WTC11 (cell line): Measurements from ENCODE around the gene TMEM178B. TPM values are rescaled to one million over a fixed set of nuclear protein-coding genes. Genes with fewer than 3 reads are reported as not detected.

ENCODE experiments used
- ATAC-seq: fragments of 200-7000 bp; cut with Tn5 transposase; 2 replicates; pipeline ENCODE4 v1.10.0; 2021; ENCODE audit warnings: mild to moderate bottlenecking, moderate library complexity
- CTCF ChIA-PET: fragments of 300-600 bp; sonication (Branson Sonifier 250); formaldehyde crosslinking; loops from one replicate; lab custom pipeline; 2021; ENCODE audit warnings: antibody characterized with exemption; lab: Charles Lee
- POLR2A ChIA-PET: fragments of 350-600 bp; sonication (Branson Sonifier 250); formaldehyde crosslinking; loops from one replicate; lab custom pipeline; 2021; ENCODE audit warnings: antibody characterized with exemption; lab: Charles Lee
- DNase-seq: peaks from one replicate; pipeline ENCODE4 v3.0.0; 2021; ENCODE audit warnings: low spot score
- H3K27ac Mint-ChIP-seq: 2 replicates; pipeline ENCODE4 v1.8.0; 2021; ENCODE audit warnings: mixed read lengths
- H3K27me3 Mint-ChIP-seq: 2 replicates; pipeline ENCODE4 v1.8.0; 2021; ENCODE audit warnings: low read depth, mild to moderate bottlenecking, moderate library complexity, mixed read lengths
- H3K36me3 Mint-ChIP-seq: 2 replicates; pipeline ENCODE4 v1.8.0; 2021; ENCODE audit warnings: mixed read lengths
- H3K4me1 Mint-ChIP-seq: 2 replicates; pipeline ENCODE4 v1.8.0; 2022; ENCODE audit warnings: mixed read lengths
- H3K4me3 Mint-ChIP-seq: 2 replicates; pipeline ENCODE4 v1.8.0; 2021; ENCODE audit warnings: mild to moderate bottlenecking, moderate library complexity, mixed read lengths
- H3K9me3 Mint-ChIP-seq: 2 replicates; pipeline ENCODE4 v1.8.0; 2021; ENCODE audit warnings: mixed read lengths
- ARID4B ChIP-seq: sonication (generic); formaldehyde crosslinking; IDR thresholded peaks from 2 replicates; pipeline ENCODE4 v1.8.0; 2023; ENCODE audit warnings: missing genetic modification reagents, mild to moderate bottlenecking, borderline replicate concordance
- CREB1 ChIP-seq: sonication (generic); formaldehyde crosslinking; IDR thresholded peaks from 2 replicates; pipeline ENCODE4 v1.8.0; 2023; ENCODE audit warnings: mild to moderate bottlenecking, missing genetic modification reagents
- CTCF ChIP-seq: fragments of 200-600 bp; IDR thresholded peaks from 2 replicates; pipeline ENCODE4 v1.8.0; 2022; ENCODE audit warnings: antibody characterized with exemption
- ETV6 ChIP-seq: sonication (generic); formaldehyde crosslinking; IDR thresholded peaks from 2 replicates; pipeline ENCODE4 v1.8.1; 2022; ENCODE audit warnings: mild to moderate bottlenecking, missing genetic modification reagents
- FOXP1 ChIP-seq: sonication (generic); formaldehyde crosslinking; IDR thresholded peaks from 2 replicates; pipeline ENCODE4 v1.8.0; 2022; ENCODE audit warnings: missing genetic modification reagents, mild to moderate bottlenecking, moderate library complexity, borderline replicate concordance
- IRF1 ChIP-seq: sonication (generic); formaldehyde crosslinking; IDR thresholded peaks from 2 replicates; pipeline ENCODE4 v1.8.0; 2023; ENCODE audit warnings: missing genetic modification reagents
- MXD4 ChIP-seq: fragments of 250-450 bp; sonication (Bioruptor Pico); IDR thresholded peaks from 2 replicates; pipeline ENCODE4 v1.8.0; 2021; ENCODE audit warnings: mild to moderate bottlenecking, moderate library complexity, borderline replicate concordance
- NR2C2 ChIP-seq: sonication (generic); formaldehyde crosslinking; IDR thresholded peaks from 2 replicates; pipeline ENCODE4 v1.8.0; 2022; ENCODE audit warnings: mild to moderate bottlenecking, missing genetic modification reagents
- TEAD1 ChIP-seq: sonication (generic); formaldehyde crosslinking; IDR thresholded peaks from 2 replicates; pipeline ENCODE4 v1.8.0; 2022; ENCODE audit warnings: mild to moderate bottlenecking, missing genetic modification reagents
- ZNF232 ChIP-seq: sonication (generic); formaldehyde crosslinking; IDR thresholded peaks from 2 replicates; pipeline ENCODE4 v1.8.0; 2022; ENCODE audit warnings: mild to moderate bottlenecking, missing genetic modification reagents
- ZNF263 ChIP-seq: sonication (generic); formaldehyde crosslinking; IDR thresholded peaks from 2 replicates; pipeline ENCODE4 v1.8.1; 2022; ENCODE audit warnings: low read depth, mild to moderate bottlenecking, moderate library complexity, missing genetic modification reagents
- total RNA-seq: library from RNA; stranded (reverse); gene quantifications from 3 replicates; pipeline ENCODE4 v1.2.3, GENCODE V29; 2021
- TF ChIP-seq, protein P1 (sequence below): sonication (generic); formaldehyde crosslinking; IDR thresholded peaks from 2 replicates; pipeline ENCODE4 v1.8.0; 2022; ENCODE audit warnings: mild to moderate bottlenecking, missing genetic modification reagents
- TF ChIP-seq, protein P2 (sequence below): sonication (generic); formaldehyde crosslinking; IDR thresholded peaks from 2 replicates; pipeline ENCODE4 v1.8.1; 2022; ENCODE audit warnings: low read depth, mild to moderate bottlenecking, moderate library complexity, missing genetic modification reagents, borderline replicate concordance
- TF ChIP-seq, protein P3 (sequence below): sonication (generic); formaldehyde crosslinking; IDR thresholded peaks from 2 replicates; pipeline ENCODE4 v1.8.1; 2023; ENCODE audit warnings: mild to moderate bottlenecking, missing genetic modification reagents

The TMEM178B gene
- total RNA-seq, 1 experiment from 2014 or later, result 20.4 TPM

DNA sequence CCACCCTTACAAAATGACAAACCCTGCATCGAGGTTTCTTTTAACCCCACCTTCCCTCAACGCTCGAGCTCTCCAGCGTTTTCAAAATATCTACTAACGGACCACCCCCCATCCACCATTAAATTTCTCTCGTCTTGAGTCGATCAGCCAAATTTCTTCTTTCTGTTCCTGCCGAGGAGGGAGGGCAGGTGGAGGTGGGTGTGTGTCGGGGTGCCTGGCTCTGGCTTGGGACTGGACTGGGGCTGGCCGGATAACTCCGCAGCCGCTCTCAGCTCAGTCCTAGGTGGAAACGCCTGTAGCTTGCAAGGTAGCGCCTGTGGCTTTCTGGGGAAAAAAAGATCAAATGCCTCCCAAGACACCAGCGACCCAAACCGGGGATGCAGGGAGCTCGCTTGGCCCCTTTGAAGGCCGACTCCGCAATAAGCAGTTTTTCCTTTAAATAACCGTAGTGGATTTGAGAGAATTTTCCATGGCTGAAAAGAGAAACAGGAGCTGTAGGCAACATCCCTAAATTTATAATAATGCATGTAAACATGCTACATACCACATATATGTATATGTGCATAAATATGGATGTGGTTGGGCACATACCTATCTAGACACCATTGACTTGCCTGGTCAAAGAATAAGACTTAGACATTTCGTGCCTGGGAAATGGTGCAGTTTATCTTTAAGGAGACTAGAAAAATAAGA, 1.9 kb upstream of the TMEM178B start:
- peak overlapping the region; percentile 88 for H3K4me3 Mint-ChIP-seq
- peaks cover 25% of the 10 kb centered on the region for H3K4me1 Mint-ChIP-seq
- H3K36me3 Mint-ChIP-seq, result peaks cover 4% of the 10 kb centered on the region
- DNase-seq, result peak; percentile 46
- peak; percentile 6 for ATAC-seq
- H3K27me3 Mint-ChIP-seq, result peaks cover 32% of the 10 kb centered on the region
- no peak for TF ChIP-seq TEAD1
- peak; percentile 48; the same call in 1 of the 2 replicates for TF ChIP-seq ARID4B (CRISPR knock-in tag)
- TF ChIP-seq ZNF232 (CRISPR knock-in tag), result no peak
- TF ChIP-seq, protein P1, sequence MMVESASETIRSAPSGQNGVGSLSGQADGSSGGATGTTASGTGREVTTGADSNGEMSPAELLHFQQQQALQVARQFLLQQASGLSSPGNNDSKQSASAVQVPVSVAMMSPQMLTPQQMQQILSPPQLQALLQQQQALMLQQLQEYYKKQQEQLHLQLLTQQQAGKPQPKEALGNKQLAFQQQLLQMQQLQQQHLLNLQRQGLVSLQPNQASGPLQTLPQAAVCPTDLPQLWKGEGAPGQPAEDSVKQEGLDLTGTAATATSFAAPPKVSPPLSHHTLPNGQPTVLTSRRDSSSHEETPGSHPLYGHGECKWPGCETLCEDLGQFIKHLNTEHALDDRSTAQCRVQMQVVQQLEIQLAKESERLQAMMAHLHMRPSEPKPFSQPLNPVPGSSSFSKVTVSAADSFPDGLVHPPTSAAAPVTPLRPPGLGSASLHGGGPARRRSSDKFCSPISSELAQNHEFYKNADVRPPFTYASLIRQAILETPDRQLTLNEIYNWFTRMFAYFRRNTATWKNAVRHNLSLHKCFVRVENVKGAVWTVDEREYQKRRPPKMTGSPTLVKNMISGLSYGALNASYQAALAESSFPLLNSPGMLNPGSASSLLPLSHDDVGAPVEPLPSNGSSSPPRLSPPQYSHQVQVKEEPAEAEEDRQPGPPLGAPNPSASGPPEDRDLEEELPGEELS (CRISPR knock-in tag), result 0 out of 2 replicates have a peak, but pooled peaks have one; percentile 11
- no peaks in the 10 kb centered on the region for H3K9me3 Mint-ChIP-seq
- ChIA-PET POLR2A (interaction anchor here (0.6 to 2.5 kb wide), 7 partner anchors 10 to 440 kb away, joined by 3 to 12 read pairs (median 3); partner anchors contain the start of gene MRPS33), CTCF (interaction anchor here (0.5 to 2.9 kb wide), 13 partner anchors 45 to 462 kb away, joined by 3 to 13 read pairs (median 4); partner anchors contain the start of gene MRPS33)
- H3K27ac Mint-ChIP-seq, result peak overlapping the region; percentile 33; the same call in 1 of the 2 replicates

DNA sequence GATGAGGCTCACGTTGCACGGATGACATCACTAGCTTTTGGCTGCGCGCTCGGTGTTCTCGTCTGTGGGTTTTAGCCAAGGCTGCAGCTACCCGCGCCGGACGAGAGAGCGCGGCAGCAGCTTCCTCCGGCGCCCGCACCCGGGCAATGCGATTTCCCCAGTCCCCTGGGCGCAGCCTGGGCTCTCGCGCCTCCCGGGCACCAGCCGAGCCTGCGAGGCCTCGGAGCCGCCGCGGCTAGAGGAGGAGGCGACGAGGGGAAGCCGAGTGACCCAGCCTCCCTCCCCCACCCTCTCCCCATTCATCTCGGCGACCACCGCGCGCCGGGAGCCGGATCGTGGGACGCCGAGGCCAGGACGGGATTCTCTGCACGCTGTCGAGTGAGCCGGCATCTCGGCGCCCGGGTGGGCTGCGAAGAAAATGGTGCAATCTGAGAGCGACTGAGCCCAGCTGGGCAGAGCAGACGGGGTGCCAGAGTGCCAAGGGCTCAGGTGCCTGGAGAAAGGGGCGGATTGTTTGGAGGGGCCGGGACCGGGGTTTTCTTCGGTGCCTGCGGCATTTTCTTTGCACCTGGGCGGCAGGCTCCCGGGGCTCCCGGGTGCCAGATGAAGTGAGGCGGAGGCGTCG, 1.2 kb upstream of the TMEM178B start:
- DNase-seq, result peak; percentile 55
- peak; percentile 10 for ATAC-seq
- peak overlapping the region; percentile 88 for H3K4me3 Mint-ChIP-seq
- POLR2A ChIA-PET, result interaction anchor here (0.6 to 2.5 kb wide), 6 partner anchors 10 to 439 kb away, joined by 3 to 12 read pairs (median 4); partner anchors contain the start of gene MRPS33
- TF ChIP-seq MXD4 (CRISPR knock-in tag) (no peak), FOXP1 (CRISPR knock-in tag) (peak; percentile 29; the same call in 1 of the 2 replicates), NR2C2 (CRISPR knock-in tag) (0 out of 2 replicates have a peak, but pooled peaks have one; percentile 38)
- TF ChIP-seq, all 79 proteins: peak for 2
- Mint-ChIP-seq H3K4me1 (peaks cover 24% of the 10 kb centered on the region), H3K27ac (no peak overlapping the region), H3K36me3 (peaks cover 4% of the 10 kb centered on the region), H3K27me3 (peaks cover 32% of the 10 kb centered on the region), H3K9me3 (no peaks in the 10 kb centered on the region)
- CTCF ChIA-PET, result interaction anchor here (0.5 to 2.9 kb wide), 12 partner anchors 46 to 461 kb away, joined by 3 to 13 read pairs (median 6); partner anchors contain the start of gene MRPS33

DNA sequence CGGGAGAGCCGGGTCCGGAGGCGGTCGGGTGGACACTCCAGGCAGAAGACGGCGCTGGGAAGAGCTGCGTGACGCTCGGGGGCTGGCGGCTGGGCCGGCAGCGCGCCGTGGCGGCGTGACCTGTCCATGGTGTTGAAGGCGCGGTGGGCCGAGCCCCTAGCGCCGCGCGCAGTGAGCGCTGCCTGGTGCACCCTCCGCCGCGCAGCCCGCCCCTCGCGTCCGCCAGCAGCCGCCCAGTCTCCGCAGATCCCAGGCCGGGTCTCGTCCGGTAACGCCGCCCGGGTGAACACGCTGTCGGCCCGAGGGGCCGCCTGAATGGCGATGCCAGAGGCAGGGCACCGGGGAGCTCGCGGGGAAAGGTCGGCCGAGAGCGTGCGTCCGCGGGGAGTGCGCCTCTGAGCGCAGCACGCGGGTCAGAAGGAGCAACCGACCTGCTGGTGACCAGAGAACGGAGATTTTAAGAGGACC, 657 bp upstream of the TMEM178B start:
- ATAC-seq (peak; percentile 41), DNase-seq (peak; percentile 66)
- H3K4me3 Mint-ChIP-seq, result peak overlapping the region; percentile 88
- peaks cover 30% of the 10 kb centered on the region for H3K27me3 Mint-ChIP-seq
- H3K27ac Mint-ChIP-seq, result no peak overlapping the region
- no peaks in the 10 kb centered on the region for H3K9me3 Mint-ChIP-seq
- ChIA-PET POLR2A (interaction anchor here (1.1 to 2.5 kb wide), 3 partner anchors 9 to 65 kb away, joined by 3 to 12 read pairs (median 6); partner anchors contain the start of gene MRPS33), CTCF (interaction anchor here (1.0 to 2.9 kb wide), 7 partner anchors 58 to 188 kb away, joined by 3 to 13 read pairs (median 8); partner anchors contain the start of gene MRPS33)
- H3K4me1 Mint-ChIP-seq, result peaks cover 19% of the 10 kb centered on the region
- H3K36me3 Mint-ChIP-seq, result peaks cover 1% of the 10 kb centered on the region
- TF ChIP-seq IRF1 (CRISPR knock-in tag) (0 out of 2 replicates have a peak, but pooled peaks have one; percentile 55), ETV6 (CRISPR knock-in tag) (peak; percentile 70), ZNF263 (CRISPR knock-in tag) (peak; percentile 20; the same call in 1 of the 2 replicates), CREB1 (peak; percentile 51; the same call in 1 of the 2 replicates), CTCF (no peak), FOXP1 (CRISPR knock-in tag) (no peak)
- TF ChIP-seq, protein P2, sequence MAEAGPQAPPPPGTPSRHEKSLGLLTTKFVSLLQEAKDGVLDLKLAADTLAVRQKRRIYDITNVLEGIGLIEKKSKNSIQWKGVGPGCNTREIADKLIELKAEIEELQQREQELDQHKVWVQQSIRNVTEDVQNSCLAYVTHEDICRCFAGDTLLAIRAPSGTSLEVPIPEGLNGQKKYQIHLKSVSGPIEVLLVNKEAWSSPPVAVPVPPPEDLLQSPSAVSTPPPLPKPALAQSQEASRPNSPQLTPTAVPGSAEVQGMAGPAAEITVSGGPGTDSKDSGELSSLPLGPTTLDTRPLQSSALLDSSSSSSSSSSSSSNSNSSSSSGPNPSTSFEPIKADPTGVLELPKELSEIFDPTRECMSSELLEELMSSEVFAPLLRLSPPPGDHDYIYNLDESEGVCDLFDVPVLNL (CRISPR knock-in tag), result peak; percentile 68
- TF ChIP-seq, protein P3, sequence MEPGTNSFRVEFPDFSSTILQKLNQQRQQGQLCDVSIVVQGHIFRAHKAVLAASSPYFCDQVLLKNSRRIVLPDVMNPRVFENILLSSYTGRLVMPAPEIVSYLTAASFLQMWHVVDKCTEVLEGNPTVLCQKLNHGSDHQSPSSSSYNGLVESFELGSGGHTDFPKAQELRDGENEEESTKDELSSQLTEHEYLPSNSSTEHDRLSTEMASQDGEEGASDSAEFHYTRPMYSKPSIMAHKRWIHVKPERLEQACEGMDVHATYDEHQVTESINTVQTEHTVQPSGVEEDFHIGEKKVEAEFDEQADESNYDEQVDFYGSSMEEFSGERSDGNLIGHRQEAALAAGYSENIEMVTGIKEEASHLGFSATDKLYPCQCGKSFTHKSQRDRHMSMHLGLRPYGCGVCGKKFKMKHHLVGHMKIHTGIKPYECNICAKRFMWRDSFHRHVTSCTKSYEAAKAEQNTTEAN (CRISPR knock-in tag), result 0 out of 2 replicates have a peak, but pooled peaks have one; percentile 35
